Neural progenitor cell (in vitro differentiated cells): ENCODE measurements around the gene RERE. TPM values are rescaled to one million over a fixed set of nuclear protein-coding genes. Genes with fewer than 3 reads are reported as not detected.

Experiments used
- DNase-seq: peaks from one replicate; pipeline ENCODE4 v3.0.0-alpha.2; 2016; ENCODE audit warnings: low spot score
- H2AFZ ChIP-seq: fragments of 200-600 bp; sonication (generic); replicated peaks from 2 replicates; pipeline ENCODE4 v1.6.1; 2016; ENCODE audit warnings: antibody characterized with exemption
- H3F3A ChIP-seq: fragments of 200-600 bp; sonication (generic); 2 replicates; pipeline ENCODE4 v1.6.1; 2016; ENCODE audit warnings: antibody characterized with exemption, low read depth
- H3K27ac ChIP-seq: fragments of 200-600 bp; sonication (generic); 2 replicates; pipeline ENCODE4 v1.5.1; 2016; ENCODE audit warnings: mild to moderate bottlenecking
- H3K27me3 ChIP-seq: fragments of 200-600 bp; sonication (generic); 2 replicates; pipeline ENCODE4 v1.6.1; 2016; ENCODE audit warnings: mild to moderate bottlenecking, moderate library complexity
- H3K36me3 ChIP-seq: fragments of 200-600 bp; sonication (generic); 2 replicates; pipeline ENCODE4 v1.5.1; 2016
- H3K4me1 ChIP-seq: fragments of 200-600 bp; sonication (generic); 2 replicates; pipeline ENCODE4 v1.6.1; 2016; ENCODE audit warnings: mixed run types
- H3K4me2 ChIP-seq: fragments of 200-600 bp; sonication (generic); 2 replicates; pipeline ENCODE4 v1.6.1; 2016
- H3K4me3 ChIP-seq: fragments of 200-600 bp; sonication (generic); 2 replicates; pipeline ENCODE4 v1.5.1; 2016
- H3K79me2 ChIP-seq: fragments of 200-600 bp; sonication (generic); 2 replicates; pipeline ENCODE4 v1.6.1; 2016; ENCODE audit warnings: low read depth
- H3K9ac ChIP-seq: fragments of 200-600 bp; sonication (generic); 2 replicates; pipeline ENCODE4 v1.6.1; 2016
- H3K9me3 ChIP-seq: fragments of 200-600 bp; sonication (generic); 2 replicates; pipeline ENCODE4 v1.5.1; 2016; ENCODE audit warnings: low read depth
- H4K20me1 ChIP-seq: fragments of 200-600 bp; sonication (generic); 2 replicates; pipeline ENCODE4 v1.6.1; 2016; ENCODE audit warnings: low read depth
- H3K27ac Mint-ChIP-seq: 3 replicates; pipeline ENCODE4 v1.8.0; 2021; ENCODE audit warnings: mixed read lengths
- H3K27me3 Mint-ChIP-seq: 2 replicates; pipeline ENCODE4 v1.8.0; 2022; ENCODE audit warnings: low read depth, mild to moderate bottlenecking, inconsistent platforms, moderate library complexity, mixed read lengths; ENCODE audit not compliant: insufficient read depth
- H3K36me3 Mint-ChIP-seq: 3 replicates; pipeline ENCODE4 v1.8.0; 2021; ENCODE audit warnings: mixed read lengths
- H3K4me1 Mint-ChIP-seq: 3 replicates; pipeline ENCODE4 v1.8.0; 2021; ENCODE audit warnings: mixed read lengths
- H3K4me3 Mint-ChIP-seq: 3 replicates; pipeline ENCODE4 v1.8.0; 2021; ENCODE audit warnings: mild to moderate bottlenecking, moderate library complexity, mixed read lengths
- H3K9me3 Mint-ChIP-seq: 3 replicates; pipeline ENCODE4 v1.8.0; 2020; ENCODE audit warnings: mixed read lengths
- EZH2 ChIP-seq: fragments of 200-600 bp; sonication (generic); IDR thresholded peaks from 2 replicates; pipeline ENCODE4 v1.6.1; 2017; ENCODE audit warnings: antibody characterized with exemption, mild to moderate bottlenecking, moderate library complexity
- EZH2phosphoT487 ChIP-seq: fragments of 200-600 bp; sonication (generic); IDR thresholded peaks from 2 replicates; pipeline ENCODE4 v1.6.1; 2017; ENCODE audit warnings: antibody characterized with exemption
- total RNA-seq: library from RNA; depleted of rRNA; stranded (reverse); fragments of >200 nt; gene quantifications from 2 replicates; pipeline ENCODE4 v1.2.3, GENCODE V29; 2015; ENCODE audit warnings: low replicate concordance
- TF ChIP-seq, protein P1 (sequence below): fragments of 200-600 bp; sonication (generic); IDR thresholded peaks from 2 replicates; pipeline ENCODE4 v1.5.1; 2017; ENCODE audit warnings: antibody characterized with exemption, mild to moderate bottlenecking

Gene RERE
- total RNA-seq, 1 donor from 2014 or later: 29.8 TPM

DNA sequence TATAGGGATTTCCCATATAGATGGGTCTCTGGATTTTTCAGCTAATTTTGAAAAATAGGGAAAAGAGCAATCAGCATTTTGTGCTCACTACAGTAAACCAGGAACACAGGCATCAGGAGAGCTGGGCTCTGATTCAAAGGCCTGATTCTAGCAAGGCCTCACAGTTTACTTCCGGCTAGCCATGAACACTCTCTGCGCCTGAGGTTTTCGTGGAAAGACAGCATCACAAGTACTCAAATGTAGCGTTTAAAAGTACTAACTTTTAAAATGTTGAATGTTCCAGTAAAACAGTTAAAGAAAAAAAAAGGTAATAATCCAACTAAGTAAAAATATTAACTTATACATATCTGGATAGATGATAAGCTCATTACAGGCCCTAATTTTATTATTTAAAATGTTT, 379.0 kb downstream of the RERE start:
- Histone ChIP-seq H3K4me1 (peaks cover 29% of the 10 kb centered on the region), H3K4me2 (peak overlapping the region; percentile 59), H3K27ac (peak overlapping the region; percentile 54), H3K4me3 (no peak overlapping the region), H3K9me3 (no peaks in the 10 kb centered on the region), H3K9ac (no peak overlapping the region), H3K36me3 (no peaks in the 10 kb centered on the region), H3K27me3 (no peaks in the 10 kb centered on the region), H2AFZ (no peak overlapping the region), H3K79me2 (peaks cover 51% of the 10 kb centered on the region), H4K20me1 (peaks cover 45% of the 10 kb centered on the region), H3F3A (peaks cover 28% of the 10 kb centered on the region)
- Mint-ChIP-seq H3K4me1 (peaks cover 42% of the 10 kb centered on the region), H3K4me3 (no peak overlapping the region), H3K27ac (peak overlapping the region; percentile 67), H3K27me3 (peaks cover 5% of the 10 kb centered on the region), H3K9me3 (no peaks in the 10 kb centered on the region), H3K36me3 (peaks cover 18% of the 10 kb centered on the region)
- no peak for DNase-seq
- TF ChIP-seq EZH2phosphoT487: no peak
- no peak for TF ChIP-seq EZH2
- TF ChIP-seq, protein P1, sequence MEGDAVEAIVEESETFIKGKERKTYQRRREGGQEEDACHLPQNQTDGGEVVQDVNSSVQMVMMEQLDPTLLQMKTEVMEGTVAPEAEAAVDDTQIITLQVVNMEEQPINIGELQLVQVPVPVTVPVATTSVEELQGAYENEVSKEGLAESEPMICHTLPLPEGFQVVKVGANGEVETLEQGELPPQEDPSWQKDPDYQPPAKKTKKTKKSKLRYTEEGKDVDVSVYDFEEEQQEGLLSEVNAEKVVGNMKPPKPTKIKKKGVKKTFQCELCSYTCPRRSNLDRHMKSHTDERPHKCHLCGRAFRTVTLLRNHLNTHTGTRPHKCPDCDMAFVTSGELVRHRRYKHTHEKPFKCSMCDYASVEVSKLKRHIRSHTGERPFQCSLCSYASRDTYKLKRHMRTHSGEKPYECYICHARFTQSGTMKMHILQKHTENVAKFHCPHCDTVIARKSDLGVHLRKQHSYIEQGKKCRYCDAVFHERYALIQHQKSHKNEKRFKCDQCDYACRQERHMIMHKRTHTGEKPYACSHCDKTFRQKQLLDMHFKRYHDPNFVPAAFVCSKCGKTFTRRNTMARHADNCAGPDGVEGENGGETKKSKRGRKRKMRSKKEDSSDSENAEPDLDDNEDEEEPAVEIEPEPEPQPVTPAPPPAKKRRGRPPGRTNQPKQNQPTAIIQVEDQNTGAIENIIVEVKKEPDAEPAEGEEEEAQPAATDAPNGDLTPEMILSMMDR: no peak

DNA sequence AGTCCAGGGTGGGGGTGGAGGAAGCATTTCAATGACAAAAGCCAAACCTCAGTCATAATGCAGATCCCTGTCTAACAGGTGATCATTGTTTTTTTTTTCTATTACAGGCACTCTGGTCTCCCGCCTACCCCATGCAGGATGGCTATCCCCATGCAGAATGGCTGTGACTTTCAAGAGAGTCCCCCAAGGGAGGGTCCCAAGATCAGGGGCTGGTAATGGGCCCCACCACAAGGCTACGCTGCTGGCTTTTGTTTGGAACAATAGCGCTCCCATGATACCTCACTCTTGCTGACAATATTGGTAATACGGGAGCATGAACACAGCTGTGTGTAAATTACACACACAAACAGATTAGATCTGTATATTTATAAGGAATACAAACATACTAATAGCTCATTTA, 380.1 kb downstream of the RERE start:
- Mint-ChIP-seq H3K4me1 (peaks cover 46% of the 10 kb centered on the region), H3K9me3 (no peaks in the 10 kb centered on the region)

DNA sequence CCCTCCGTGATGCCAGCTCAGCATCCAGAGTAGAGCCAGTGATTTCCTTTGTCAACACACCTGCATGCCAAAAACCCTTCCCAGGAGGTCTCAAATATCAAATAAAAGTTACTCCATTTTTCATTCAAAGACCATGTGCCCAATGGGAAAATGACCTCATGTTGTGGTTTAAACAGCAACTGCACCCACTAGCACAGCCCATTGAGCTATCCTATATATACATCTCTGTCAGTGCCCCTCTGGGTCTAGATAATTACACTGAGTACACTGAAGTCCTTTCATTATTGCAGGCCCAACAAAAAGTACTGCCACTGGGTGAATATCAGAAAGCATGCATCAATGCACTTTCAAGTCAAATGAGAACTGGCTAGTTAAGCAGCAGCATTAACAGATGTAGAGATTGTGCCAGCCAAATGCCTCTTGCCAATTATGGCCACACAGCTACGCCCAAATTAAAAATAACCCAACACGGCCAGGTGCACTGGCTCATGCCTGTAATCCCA, 381.8 kb downstream of the RERE start:
- H3K4me1 ChIP-seq: peaks cover 29% of the 10 kb centered on the region
- H3K27ac ChIP-seq: no peak overlapping the region
- H3F3A ChIP-seq: peaks cover 23% of the 10 kb centered on the region
- no peak for TF ChIP-seq EZH2phosphoT487
- TF ChIP-seq, protein P1: no peak
- no peak for TF ChIP-seq EZH2
- Mint-ChIP-seq H3K27ac (no peak overlapping the region), H3K27me3 (peaks cover 5% of the 10 kb centered on the region), H3K9me3 (no peaks in the 10 kb centered on the region), H3K36me3 (peaks cover 14% of the 10 kb centered on the region), H3K4me3 (no peak overlapping the region), H3K4me1 (peaks cover 50% of the 10 kb centered on the region)
- no peak overlapping the region for H2AFZ ChIP-seq
- no peak for DNase-seq
- H3K9ac ChIP-seq: no peak overlapping the region
- no peaks in the 10 kb centered on the region for H3K27me3 ChIP-seq
- no peaks in the 10 kb centered on the region for H3K36me3 ChIP-seq
- H3K79me2 ChIP-seq: peaks cover 60% of the 10 kb centered on the region
- H3K9me3 ChIP-seq: no peaks in the 10 kb centered on the region
- H3K4me3 ChIP-seq: no peak overlapping the region
- H3K4me2 ChIP-seq: no peak overlapping the region
- peaks cover 52% of the 10 kb centered on the region for H4K20me1 ChIP-seq

More for the DNA sequence above, 380.1 kb downstream of the RERE start:
- Histone ChIP-seq H3K4me2 (peak overlapping the region; percentile 31), H3K79me2 (peaks cover 47% of the 10 kb centered on the region), H3K27me3 (no peaks in the 10 kb centered on the region), H3K9ac (no peak overlapping the region), H3F3A (peaks cover 28% of the 10 kb centered on the region), H3K4me1 (peaks cover 29% of the 10 kb centered on the region), H2AFZ (no peak overlapping the region), H3K36me3 (no peaks in the 10 kb centered on the region), H3K27ac (no peak overlapping the region), H3K9me3 (no peaks in the 10 kb centered on the region), H4K20me1 (peaks cover 45% of the 10 kb centered on the region), H3K4me3 (no peak overlapping the region)
- Mint-ChIP-seq H3K27me3 (peaks cover 5% of the 10 kb centered on the region), H3K36me3 (peaks cover 16% of the 10 kb centered on the region), H3K27ac (no peak overlapping the region), H3K4me3 (no peak overlapping the region)
- TF ChIP-seq EZH2 (no peak), EZH2phosphoT487 (no peak)
- TF ChIP-seq, protein P1: no peak
- DNase-seq: no peak
